NCI-H1092 treated with DMSO at 0.1 percent for 48 hours (cell line): ENCODE data around the gene MYOT.
"Not testable (repeated sequence)": the region's sequence is repeated elsewhere in the genome, so short reads cannot be mapped to it uniquely, and the experiment has no call there.

Source experiments
- DNase-seq: peaks from one replicate; lab custom pipeline; 2025; lab: John Stamatoyannopoulos, UW

The MYOT gene

GRCh38 chr5:137856201-137856600 lies 11.5 kb upstream of the MYOT start:
- no peak for DNase-seq

DNA sequence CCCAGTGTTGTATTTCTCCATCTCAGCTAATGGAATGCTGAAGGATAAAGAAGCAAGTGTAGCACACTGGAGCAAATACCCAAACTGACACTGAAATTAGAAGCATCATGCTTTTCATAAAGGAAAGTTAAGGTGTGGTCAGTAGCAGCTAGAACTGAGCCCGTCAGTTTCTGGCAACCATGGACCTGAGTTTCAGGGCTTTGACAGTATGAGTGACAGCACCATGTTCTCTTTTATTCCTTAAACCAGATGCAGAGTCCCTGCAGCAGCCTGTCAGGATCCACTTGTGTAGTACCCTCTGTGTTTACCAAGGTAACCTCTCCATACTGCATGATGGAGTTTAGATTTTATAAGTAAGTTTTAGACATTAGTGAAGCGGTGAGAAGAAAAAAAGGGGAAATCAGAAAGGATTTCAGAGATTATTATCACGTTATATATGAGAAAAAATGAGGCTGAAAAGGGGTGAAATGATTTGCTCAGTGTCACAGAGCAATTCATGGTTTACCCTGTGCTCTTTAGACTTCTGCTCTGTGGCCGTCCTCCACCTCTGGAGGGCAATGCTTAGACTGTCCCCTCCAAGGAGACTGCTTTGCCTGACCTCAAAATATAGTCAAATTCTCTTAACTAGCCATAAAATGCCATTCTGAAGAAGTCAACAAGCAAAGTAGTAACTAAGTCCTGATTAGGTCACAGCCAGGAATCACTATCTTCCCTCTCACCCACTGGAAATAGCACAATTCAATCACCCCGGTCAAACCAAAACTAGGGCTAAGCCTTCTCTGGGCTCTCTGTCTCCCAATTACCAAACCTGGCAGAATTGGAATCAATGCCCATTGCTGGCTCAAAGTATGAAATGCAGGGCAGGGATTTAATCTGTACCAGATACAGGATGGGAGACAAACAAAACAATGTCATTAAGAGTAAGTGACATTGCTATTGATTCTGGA lies 10.5 kb upstream of the MYOT start:
- no peak for DNase-seq

DNA sequence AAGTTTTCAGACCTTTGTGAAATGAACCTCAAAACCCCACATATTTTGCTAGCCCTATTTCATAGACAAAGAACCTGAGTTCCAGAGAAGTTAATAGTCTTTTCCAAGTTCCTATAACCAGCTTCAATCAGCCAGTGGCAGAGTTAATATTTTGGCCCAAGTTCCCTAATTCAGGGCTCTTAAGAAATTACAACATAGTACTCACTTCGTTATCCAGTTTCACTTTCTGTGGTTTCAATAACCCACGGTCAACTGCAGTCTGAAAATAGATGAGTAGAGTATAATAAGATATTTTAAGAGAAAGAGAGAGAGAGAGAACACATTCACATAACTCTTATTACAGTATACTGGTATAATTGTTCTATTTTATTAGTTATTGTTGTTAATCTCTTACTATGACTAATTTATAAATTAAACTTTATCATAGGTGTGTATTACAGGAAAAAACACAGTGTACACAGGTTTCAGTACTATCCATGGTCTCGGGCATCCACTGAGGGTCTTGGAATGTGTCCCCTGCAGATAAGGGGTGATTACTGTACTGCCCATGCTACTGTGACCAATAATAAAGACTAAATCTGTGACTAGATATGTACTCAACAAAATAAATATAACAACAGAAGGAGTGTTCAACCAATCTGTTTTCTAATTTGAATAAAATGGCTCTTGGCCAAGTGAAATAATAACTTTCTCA lies 9.3 kb upstream of the MYOT start:
- no peak for DNase-seq

- DNase-seq: no peak
Measured at GRCh38 chr5:137858954-137859353, 8.7 kb upstream of the MYOT start.

DNA sequence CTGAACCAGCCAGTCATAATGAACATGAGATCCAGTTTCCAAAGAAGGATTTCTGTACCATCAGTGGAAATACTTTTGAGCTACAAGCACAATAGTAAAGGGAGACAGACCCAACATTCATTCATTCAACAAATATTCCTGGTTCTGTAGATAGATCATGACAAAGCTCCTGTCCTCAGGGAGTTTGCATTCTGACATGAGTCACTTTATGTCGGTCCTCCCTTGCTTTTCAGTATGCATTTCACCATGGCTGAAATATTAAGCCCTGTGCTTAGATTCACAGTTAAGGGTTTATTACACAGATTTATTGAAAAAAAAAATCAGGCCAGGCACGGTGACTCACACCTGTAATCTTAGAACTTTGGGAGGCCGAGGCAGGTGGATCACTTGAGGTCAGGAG lies 5.4 kb upstream of the MYOT start:
- no peak for DNase-seq

DNA sequence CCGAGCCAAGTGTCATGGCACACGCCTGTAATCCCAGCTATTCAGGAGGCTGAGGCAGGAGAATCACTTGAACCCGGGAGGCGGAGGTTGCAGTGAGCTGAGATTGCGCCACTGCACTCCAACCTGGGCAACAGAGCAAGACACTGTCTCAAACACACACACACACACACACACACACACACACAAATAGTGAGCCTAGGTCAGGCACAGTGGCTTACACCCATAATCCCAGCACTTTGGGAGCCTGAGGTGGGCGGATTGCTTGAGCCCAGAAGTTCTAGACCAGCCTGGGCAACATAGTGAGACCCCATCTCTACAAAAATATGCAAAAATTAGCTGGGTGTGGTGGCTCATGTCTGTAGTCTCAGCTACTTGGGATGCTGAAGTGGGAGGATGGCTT lies 4.0 kb upstream of the MYOT start:
- DNase-seq: not testable (repeated sequence)

DNA sequence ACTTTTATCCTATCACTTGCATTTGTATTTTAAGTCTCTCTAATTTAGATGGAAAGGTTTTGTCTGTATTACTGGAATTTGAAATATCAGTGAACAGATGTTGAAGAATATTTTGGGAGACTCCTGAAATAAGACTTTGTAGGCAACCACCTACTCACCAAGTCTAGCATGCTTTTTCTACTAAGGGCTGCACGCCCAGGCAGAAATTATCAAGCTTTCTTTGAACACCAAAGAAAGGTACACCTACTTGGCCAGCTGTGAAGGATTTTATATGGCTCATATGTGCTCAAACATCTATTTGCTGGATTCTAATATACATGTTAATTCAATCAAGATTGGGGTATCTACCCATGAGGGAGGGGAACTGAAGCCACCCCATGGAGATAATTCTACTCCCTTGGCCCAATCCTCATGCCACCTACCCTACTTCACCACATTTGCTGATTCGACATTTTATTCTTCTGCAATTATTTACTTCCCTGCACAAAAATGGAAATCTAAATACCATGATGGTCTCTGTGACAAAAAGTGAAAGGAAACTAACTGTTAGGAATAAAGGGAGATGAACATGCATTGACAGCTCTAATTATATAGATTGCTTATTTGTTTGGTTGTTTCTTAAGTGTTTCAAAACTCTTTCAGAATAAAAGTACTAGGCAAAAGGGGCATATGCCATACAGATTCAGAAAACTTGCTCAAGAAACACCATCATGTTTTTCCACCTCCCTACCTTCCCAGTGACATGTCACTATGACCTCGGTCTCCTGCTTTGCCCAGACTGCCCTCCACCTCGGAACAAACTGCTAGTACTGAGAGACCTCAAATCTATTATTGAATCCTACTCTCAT lies 895 bp upstream of the MYOT start:
- DNase-seq: no peak

DNA sequence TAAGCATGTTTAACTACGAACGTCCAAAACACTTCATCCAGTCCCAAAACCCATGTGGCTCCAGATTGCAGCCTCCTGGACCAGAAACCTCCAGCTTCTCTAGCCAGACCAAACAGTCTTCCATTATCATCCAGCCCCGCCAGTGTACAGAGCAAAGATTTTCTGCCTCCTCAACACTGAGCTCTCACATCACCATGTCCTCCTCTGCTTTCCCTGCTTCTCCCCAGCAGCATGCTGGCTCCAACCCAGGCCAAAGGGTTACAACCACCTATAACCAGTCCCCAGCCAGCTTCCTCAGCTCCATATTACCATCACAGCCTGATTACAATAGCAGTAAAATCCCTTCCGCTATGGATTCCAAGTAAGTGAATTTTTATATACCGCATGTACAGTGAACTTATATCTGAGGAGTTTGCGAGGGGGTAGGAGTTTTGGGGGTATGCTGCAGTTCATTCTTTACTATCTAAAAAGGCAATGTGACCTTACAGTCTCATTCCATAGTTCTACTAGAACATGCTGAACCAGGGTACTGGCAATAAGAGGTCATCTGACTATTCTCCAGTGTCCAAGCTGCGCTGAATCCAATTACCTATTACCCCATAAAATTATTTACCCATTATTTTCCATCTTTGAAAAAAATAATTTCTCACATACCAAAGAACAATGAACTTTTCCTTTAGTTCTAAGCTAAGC lies 3.1 kb downstream of the MYOT start:
- no peak for DNase-seq

DNA sequence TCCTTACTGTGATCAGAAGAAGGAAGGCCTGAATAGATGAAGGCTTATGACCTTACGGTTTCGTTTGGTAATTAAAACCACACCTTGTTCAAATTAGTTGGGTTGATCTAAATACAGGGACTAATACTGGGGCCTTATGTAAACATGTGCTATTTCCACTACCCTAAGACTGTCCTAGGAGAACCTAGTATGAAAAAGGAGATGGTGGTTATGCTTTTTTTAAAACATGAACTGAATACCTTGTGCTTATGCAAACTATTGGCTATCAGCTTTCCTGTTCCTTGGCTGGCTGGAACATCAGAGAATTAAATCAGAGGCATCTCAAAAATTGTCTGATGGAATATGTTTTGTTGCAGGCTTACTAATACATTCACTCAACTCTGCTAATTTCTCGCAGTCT lies 3.9 kb downstream of the MYOT start:
- no peak for DNase-seq

GRCh38 chr5:137872466-137872865 lies 4.8 kb downstream of the MYOT start:
- no peak for DNase-seq

GRCh38 chr5:137876101-137876500 lies 8.4 kb downstream of the MYOT start:
- DNase-seq: no peak

DNA sequence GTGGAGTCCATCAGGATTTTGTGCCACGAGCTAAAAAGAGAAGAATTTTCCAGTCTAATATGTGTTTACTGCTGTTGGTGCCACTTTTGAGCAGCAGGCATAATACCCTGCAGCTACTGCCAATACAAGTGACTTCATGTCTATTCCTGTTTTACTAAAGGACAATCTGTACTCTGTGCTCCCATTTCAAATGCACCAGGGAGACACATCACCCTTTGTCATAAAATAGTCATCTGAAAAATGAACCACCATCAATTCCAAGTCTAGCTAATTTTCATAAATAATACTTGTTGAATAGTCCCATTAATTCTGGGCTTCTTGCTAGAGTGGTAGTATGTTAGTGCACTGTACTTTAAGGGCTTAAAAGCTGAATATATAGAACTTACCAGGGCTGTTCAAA lies 12.7 kb downstream of the MYOT start:
- no peak for DNase-seq

- DNase-seq: no peak
Measured at GRCh38 chr5:137887831-137888230, 20.2 kb downstream of the MYOT start.

DNA sequence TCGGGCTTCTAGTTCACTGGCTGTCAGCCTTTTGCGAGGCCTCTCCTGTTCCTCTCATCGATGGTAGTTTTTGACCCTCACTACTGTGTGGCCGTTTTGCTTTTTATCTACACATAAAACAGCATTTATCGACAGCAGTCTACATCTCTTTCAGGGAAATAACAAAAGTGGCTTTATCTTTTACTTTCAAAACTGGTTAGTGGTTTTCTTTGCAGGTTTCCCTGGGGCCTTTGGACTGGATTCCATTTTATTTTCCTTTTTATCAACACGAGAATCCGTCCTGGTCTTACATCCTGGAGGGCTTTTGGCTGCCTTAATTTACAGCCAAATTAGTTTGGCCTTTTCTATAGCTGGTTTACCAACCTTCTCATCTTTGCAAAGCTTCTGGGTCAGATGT lies 20.8 kb downstream of the MYOT start:
- peak; percentile 33 for DNase-seq

DNA sequence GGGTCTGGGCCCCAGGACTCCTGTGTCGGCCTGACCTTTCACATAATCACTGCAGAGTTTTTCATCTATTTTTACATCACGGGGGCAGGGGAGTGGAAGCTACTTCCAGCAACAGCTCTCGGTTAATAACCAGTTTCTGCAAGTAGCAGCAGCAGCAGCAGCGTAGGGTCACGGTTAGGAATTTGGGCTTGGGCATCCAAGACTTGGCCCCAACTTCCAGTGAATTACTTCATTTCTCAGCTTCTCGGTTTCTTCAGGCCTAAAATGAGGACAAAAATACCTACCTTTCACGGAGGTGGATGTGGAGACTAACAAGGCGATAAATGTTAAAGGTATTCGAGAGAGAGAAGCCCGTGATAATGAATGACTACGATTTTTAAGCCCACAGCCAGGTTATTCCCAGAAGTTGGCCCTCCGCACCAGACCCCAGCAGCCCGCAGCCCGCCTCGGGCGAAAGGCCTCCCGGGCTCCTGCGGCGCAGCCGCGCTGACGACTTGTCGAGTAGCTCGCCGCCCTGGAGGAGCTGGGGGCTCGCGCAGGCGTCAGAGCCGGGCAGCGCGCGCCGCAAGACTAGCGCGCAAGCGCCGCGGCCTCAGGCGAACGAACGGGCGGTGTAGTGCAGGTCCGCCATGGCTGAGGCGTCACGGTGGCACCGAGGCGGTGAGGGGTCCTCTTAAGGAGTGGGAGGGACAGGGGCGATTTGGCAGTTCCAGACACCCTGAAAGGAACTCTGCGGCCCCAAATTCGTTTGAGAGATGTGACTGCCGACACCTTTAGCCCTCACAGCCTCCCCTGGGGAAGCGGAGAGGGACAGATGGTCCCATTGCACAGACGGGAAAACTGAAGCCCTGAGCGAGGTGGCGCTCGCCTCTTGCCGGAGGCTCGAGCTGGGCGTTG lies 21.5 kb downstream of the MYOT start, which contains the start of gene PKD2L2:
TSS of gene PKD2L2 (plus strand) at position 595 of the 897 bp plus-strand sequence. CDS start at position 630, 35 bp downstream.
- DNase-seq: peak; percentile 84

DNA sequence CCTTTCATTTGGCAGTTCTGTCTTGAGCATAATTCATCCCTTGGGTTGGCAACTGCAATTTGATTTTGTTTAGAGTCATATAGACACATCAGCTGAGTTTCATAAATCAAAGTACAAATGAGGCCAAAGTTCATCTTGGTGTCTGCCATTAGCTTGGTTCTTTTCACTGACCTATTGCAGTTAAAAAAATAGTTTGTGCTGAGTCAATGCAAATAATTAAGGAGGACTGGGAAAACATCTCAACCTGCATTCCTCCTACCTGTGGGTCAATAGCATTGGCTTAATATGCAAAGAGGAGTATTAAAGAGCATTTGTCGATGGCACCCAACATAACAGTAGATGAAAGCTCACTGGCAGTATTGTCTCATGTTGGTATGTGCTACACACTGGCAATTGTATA lies 23.2 kb downstream of the MYOT start:
- no peak for DNase-seq

DNA sequence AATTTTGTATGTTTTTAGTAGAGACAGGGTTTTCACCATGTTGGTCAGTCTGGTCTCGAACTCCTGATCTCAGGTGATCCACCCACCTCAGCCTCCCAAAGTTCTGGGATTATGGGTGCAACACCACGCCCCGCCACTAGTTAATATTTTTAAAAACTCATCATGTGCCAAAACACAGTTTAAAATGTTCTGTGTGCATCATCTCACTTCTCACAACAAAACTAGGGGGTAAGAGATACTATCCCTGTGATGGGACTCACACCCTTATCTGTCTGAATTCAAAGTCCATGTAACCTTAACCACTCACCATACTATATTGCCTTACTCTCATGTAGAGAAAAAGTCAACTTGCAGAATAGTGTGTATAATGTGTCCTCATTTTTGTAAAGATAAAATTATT lies 24.2 kb downstream of the MYOT start:
- DNase-seq: no peak

DNA sequence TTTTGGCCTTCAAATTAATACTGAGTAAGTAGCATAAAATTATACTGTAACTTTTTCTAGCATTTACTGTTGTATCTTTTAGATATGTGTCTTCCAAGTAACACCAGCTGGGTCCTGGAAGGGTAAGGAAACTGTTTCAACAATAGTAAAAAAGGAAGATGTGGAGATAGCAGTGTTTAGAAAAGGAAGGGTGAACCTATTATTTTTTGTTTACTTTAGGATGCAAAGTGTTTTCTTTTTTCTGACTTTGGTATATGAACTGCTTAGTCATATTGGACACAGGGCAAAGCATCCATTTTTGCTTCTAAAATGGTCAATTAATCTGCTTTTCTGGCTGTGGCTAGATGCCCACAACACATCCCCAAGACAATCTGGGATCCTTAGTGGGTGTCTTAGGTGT lies 26.9 kb downstream of the MYOT start:
- DNase-seq: no peak

- no peak for DNase-seq
Measured at GRCh38 chr5:137896560-137896959, 28.9 kb downstream of the MYOT start.

DNA sequence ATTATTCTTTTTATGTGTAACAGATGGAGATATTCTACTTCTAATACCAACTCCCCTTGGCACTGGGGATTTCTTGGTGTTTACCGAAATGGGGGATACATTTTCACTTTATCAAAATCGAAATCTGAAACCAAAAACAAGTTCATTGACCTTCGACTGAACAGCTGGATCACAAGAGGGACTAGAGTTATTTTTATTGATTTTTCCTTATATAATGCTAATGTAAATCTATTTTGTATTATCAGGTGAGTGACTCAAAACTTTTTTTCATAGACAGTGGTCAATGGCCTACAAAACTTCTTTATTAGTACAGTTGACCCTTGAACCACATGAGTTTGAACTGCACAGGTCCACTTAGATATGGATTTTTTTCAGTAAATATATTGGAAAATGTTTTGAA lies 31.8 kb downstream of the MYOT start:
- DNase-seq: no peak
